NCI-H82 treated with DMSO at 0.1 percent for 48 hours (cell line): ENCODE data around the gene DXO.

ENCODE experiments used
- DNase-seq: peaks from one replicate; lab custom pipeline; 2025; ENCODE audit not compliant: unreplicated experiment; lab: John Stamatoyannopoulos, UW

Gene DXO

GRCh38 chr6:31930962-31931361 lies 41.0 kb downstream of the DXO start:
- DNase-seq: no peak

GRCh38 chr6:31928672-31928939 lies 43.3 kb downstream of the DXO start:
- DNase-seq: no peak

GRCh38 chr6:31927863-31928671 lies 43.9 kb downstream of the DXO start:
- no peak for DNase-seq

GRCh38 chr6:31927242-31927862 lies 44.6 kb downstream of the DXO start, which contains the start of gene C2:
TSS of gene C2 (plus strand) at chr6:31927717. CDS start at chr6:31927753, 36 bp downstream.
- DNase-seq: no peak

- no peak for DNase-seq
These were observed 49.0 kb downstream of the DXO start for GRCh38 chr6:31922942-31923341.

- no peak for DNase-seq
These were observed 51.1 kb downstream of the DXO start for GRCh38 chr6:31920811-31921210.
